ENCODE results near the gene COL19A1. TPM values are rescaled to one million over a fixed set of nuclear protein-coding genes. Genes with fewer than 3 reads are reported as not detected.

The COL19A1 gene
- total and polyA plus RNA-seq, 2 donors from 2014 or later, result 0.60 to 1.1 TPM

DNA sequence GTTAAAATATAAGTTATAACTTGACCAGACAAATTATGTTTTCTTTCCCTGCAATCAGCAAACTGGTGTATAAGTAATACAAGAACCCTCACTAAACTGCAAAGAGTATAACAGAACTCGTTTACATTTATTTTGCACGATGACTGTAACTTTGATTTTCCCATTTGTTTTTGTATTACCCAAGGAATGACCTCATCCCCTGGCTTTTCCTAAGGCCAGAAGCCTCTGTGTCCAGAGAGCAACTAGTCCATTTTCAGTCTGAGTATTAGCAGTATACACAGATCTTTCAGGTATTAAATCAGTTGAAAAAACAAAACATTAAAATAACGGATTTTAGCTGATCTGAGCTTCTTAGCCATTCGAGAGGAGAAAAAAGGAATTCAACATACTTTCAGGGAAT lies 17.2 kb downstream of the COL19A1 start:
- FAIRE-seq, result no peak

DNA sequence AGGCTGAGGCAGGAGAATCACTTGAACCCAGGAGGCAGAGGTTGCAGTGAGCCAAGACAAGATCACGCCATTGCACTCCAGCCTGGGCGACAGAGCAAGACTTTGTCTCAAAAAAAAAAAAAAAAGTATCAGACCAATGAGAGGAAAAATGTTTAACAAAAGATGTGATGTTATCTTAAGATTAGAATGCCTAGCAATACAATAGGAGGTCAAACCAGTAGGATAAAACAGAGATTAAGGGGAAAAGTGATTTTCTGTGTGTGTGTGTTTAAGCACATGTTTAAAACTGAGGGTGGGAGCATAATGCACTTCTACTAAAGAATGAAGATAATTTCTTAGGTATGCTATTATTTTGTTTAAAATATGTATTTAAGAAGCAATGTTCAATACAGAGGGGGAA lies 17.9 kb downstream of the COL19A1 start:
- Histone ChIP-seq H3K4me1 (ENCODE audit: control insufficient read depth in 2 of 3, insufficient read depth in 2 of 3, low read depth in 1 of 3, low read length in 3 of 3) (no peaks in the 10 kb centered on the region), H3K9me3 (ENCODE audit: control insufficient read depth in 2 of 3, insufficient read depth in 1 of 3, low read length in 3 of 3) (no peaks in the 10 kb centered on the region), H3K27me3 (ENCODE audit: control insufficient read depth, insufficient read depth, low read length) (no peaks in the 10 kb centered on the region), H3K27ac (ENCODE audit: low read depth in 2 of 2, low read length in 2 of 2) (no peak overlapping the region), H3K36me3 (ENCODE audit: control insufficient read depth in 2 of 3, insufficient read depth in 3 of 3, low read length in 3 of 3) (no peaks in the 10 kb centered on the region), H3K9ac (ENCODE audit: low read length in 3 of 3) (no peak overlapping the region), H3K4me3 (ENCODE audit: low read length in 3 of 3) (no peak overlapping the region)
- intact Hi-C loops (cut with DNase I), result no loop called here
- FAIRE-seq (no peak), DNase-seq (no peak)
- TF ChIP-seq CTCF (IDR thresholded peaks at IDR 0.05; ENCODE audit: borderline replicate concordance, extremely low read depth, insufficient read depth), result no peak

More for the DNA sequence above, 17.2 kb downstream of the COL19A1 start:
- Histone ChIP-seq H3K4me3 (ENCODE audit: low read length in 3 of 3) (no peak overlapping the region), H3K36me3 (ENCODE audit: control insufficient read depth in 2 of 3, insufficient read depth in 3 of 3, low read length in 3 of 3) (no peaks in the 10 kb centered on the region), H3K9me3 (ENCODE audit: control insufficient read depth in 2 of 3, insufficient read depth in 1 of 3, low read length in 3 of 3) (no peaks in the 10 kb centered on the region), H3K4me1 (ENCODE audit: control insufficient read depth in 2 of 3, insufficient read depth in 2 of 3, low read depth in 1 of 3, low read length in 3 of 3) (no peaks in the 10 kb centered on the region), H3K27ac (ENCODE audit: low read depth in 2 of 2, low read length in 2 of 2) (no peak overlapping the region), H3K9ac (ENCODE audit: low read length in 3 of 3) (no peak overlapping the region), H3K27me3 (ENCODE audit: control insufficient read depth, insufficient read depth, low read length) (no peaks in the 10 kb centered on the region)
- no peak for DNase-seq
- TF ChIP-seq CTCF (IDR thresholded peaks at IDR 0.05; ENCODE audit: borderline replicate concordance, extremely low read depth, insufficient read depth), result no peak
- intact Hi-C loops (cut with DNase I), result no loop called here

DNA sequence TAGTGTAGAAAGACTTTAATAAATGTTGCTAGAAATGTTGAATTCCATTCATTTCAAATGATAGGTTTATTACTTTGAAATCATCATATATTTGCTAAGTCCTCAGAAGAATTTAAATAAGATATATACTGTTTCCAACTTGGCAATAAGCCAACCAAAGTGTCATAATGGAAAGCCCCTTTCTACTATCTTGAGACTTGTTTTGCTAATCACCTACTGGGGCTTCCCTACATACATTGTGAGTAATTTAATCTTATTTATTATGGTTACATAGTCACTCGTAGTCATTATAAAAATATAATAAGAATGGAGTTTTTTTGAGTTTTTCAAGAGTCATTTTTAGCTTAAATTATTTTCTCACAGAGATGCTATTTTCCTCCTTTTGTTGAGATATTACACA lies 20.7 kb downstream of the COL19A1 start:
- Histone ChIP-seq H3K4me1 (ENCODE audit: control insufficient read depth in 2 of 3, insufficient read depth in 2 of 3, low read depth in 1 of 3, low read length in 3 of 3) (no peaks in the 10 kb centered on the region), H3K27me3 (ENCODE audit: control insufficient read depth, insufficient read depth, low read length) (no peaks in the 10 kb centered on the region), H3K4me3 (ENCODE audit: low read length in 3 of 3) (no peak overlapping the region), H3K9ac (ENCODE audit: low read length in 3 of 3) (no peak overlapping the region), H3K36me3 (ENCODE audit: control insufficient read depth in 2 of 3, insufficient read depth in 3 of 3, low read length in 3 of 3) (no peaks in the 10 kb centered on the region), H3K9me3 (ENCODE audit: control insufficient read depth in 2 of 3, insufficient read depth in 1 of 3, low read length in 3 of 3) (no peaks in the 10 kb centered on the region), H3K27ac (ENCODE audit: low read depth in 2 of 2, low read length in 2 of 2) (no peak overlapping the region)
- DNase-seq (no peak), FAIRE-seq (no peak)
- TF ChIP-seq CTCF (IDR thresholded peaks at IDR 0.05; ENCODE audit: borderline replicate concordance, extremely low read depth, insufficient read depth), result no peak
- intact Hi-C loops (cut with DNase I), result no loop called here

GRCh38 chr6:69887714-69888345 lies 21.5 kb downstream of the COL19A1 start:
- no peaks in the 10 kb centered on the region for H3K9me3 ChIP-seq (ENCODE audit: control insufficient read depth in 2 of 3, insufficient read depth in 1 of 3, low read length in 3 of 3)
- no peaks in the 10 kb centered on the region for H3K36me3 ChIP-seq (ENCODE audit: control insufficient read depth in 2 of 3, insufficient read depth in 3 of 3, low read length in 3 of 3)
- no peaks in the 10 kb centered on the region for H3K4me1 ChIP-seq (ENCODE audit: control insufficient read depth in 2 of 3, insufficient read depth in 2 of 3, low read depth in 1 of 3, low read length in 3 of 3)
- no peak for TF ChIP-seq CTCF (IDR thresholded peaks at IDR 0.05; ENCODE audit: borderline replicate concordance, extremely low read depth, insufficient read depth)
- H3K4me3 ChIP-seq (ENCODE audit: low read length in 3 of 3), result no peak overlapping the region
- intact Hi-C loops (cut with DNase I), result no loop called here
- FAIRE-seq (no peak), DNase-seq (no peak)
- no peak overlapping the region for H3K9ac ChIP-seq (ENCODE audit: low read length in 3 of 3)
- no peaks in the 10 kb centered on the region for H3K27me3 ChIP-seq (ENCODE audit: control insufficient read depth, insufficient read depth, low read length)
- H3K27ac ChIP-seq (ENCODE audit: low read depth in 2 of 2, low read length in 2 of 2), result no peak overlapping the region
